OCI-LY7 (cell line): ENCODE data around the gene ANKRD42. TPM values are rescaled to one million over a fixed set of nuclear protein-coding genes. Genes with fewer than 3 reads are reported as not detected.

Experiments
- BruUV-seq: library from RNA; stranded (reverse); fragments of 400-500 nt; replicated peaks from 2 replicates; lab custom pipeline; 2021; lab: Mats Ljungman, UMichigan
- CTCF ChIA-PET: fragments of 300-600 bp; sonication (Branson Sonifier 250); formaldehyde crosslinking; loops from one replicate; lab custom pipeline; 2022; ENCODE audit warnings: antibody characterized with exemption; ENCODE audit not compliant: unreplicated experiment; lab: Charles Lee
- POLR2A ChIA-PET: fragments of 300-600 bp; sonication (Branson Sonifier 250); formaldehyde crosslinking; loops from one replicate; lab custom pipeline; 2022; ENCODE audit warnings: antibody characterized with exemption; lab: Charles Lee
- DNase-seq: peaks from one replicate; pipeline ENCODE4 v3.0.0-alpha.2; 2015; ENCODE audit warnings: low spot score
- H2AFZ ChIP-seq: fragments of 200-600 bp; sonication (generic), shearing (Covaris generic); 2 replicates; pipeline ENCODE4 v1.6.1; 2014; ENCODE audit warnings: mild to moderate bottlenecking, antibody characterized with exemption, low read length, moderate library complexity
- H3K27ac ChIP-seq: fragments of 200-600 bp; sonication (generic); 2 replicates; pipeline ENCODE4 v1.5.1; 2014; ENCODE audit warnings: mixed run types, low read depth, mild to moderate bottlenecking, moderate library complexity, low read length, inconsistent platforms; ENCODE audit not compliant: poor library complexity, severe bottlenecking
- H3K36me3 ChIP-seq: fragments of 200-600 bp; sonication (generic); 2 replicates; pipeline ENCODE4 v1.6.1; 2014; ENCODE audit warnings: mild to moderate bottlenecking, antibody characterized with exemption, low read length, moderate library complexity, mixed read lengths; ENCODE audit not compliant: insufficient read depth
- H3K4me1 ChIP-seq: fragments of 200-600 bp; sonication (generic); 2 replicates; pipeline ENCODE4 v1.5.1; 2014; ENCODE audit warnings: mild to moderate bottlenecking, low read length; ENCODE audit not compliant: insufficient read depth, poor library complexity, severe bottlenecking
- H3K4me2 ChIP-seq: fragments of 200-600 bp; sonication (generic); 2 replicates; pipeline ENCODE4 v1.6.1; 2014; ENCODE audit warnings: mild to moderate bottlenecking, low read length
- H3K4me3 ChIP-seq: fragments of 200-600 bp; sonication (generic); 2 replicates; pipeline ENCODE4 v1.5.1; 2014; ENCODE audit warnings: mild to moderate bottlenecking, low read depth, low read length; ENCODE audit not compliant: poor library complexity, severe bottlenecking
- H3K79me2 ChIP-seq: fragments of 200-600 bp; sonication (generic); 2 replicates; pipeline ENCODE4 v1.6.1; 2016; ENCODE audit warnings: low read depth, mild to moderate bottlenecking, low read length, moderate library complexity, mixed read lengths; ENCODE audit not compliant: insufficient read depth
- H3K9me2 ChIP-seq: fragments of 200-600 bp; sonication (generic); 2 replicates; pipeline ENCODE4 v1.6.1; 2016; ENCODE audit warnings: mild to moderate bottlenecking, low read length, mixed read lengths; ENCODE audit not compliant: insufficient read depth
- H3K9me3 ChIP-seq: fragments of 200-600 bp; sonication (generic); 2 replicates; pipeline ENCODE4 v1.6.1; 2014; ENCODE audit warnings: mild to moderate bottlenecking, mixed run types, low read length, mixed read lengths
- H4K20me1 ChIP-seq: fragments of 200-600 bp; sonication (generic); 2 replicates; pipeline ENCODE4 v1.6.1; 2014; ENCODE audit warnings: mild to moderate bottlenecking, antibody characterized with exemption, low read length, moderate library complexity, mixed read lengths; ENCODE audit not compliant: insufficient read depth
- CTCF ChIP-seq: fragments of 200-600 bp; sonication (generic); conservative IDR thresholded peaks from 2 replicates; pipeline ENCODE4 v1.5.1; 2014; ENCODE audit warnings: mild to moderate bottlenecking, antibody characterized with exemption, low read length, moderate library complexity, mixed read lengths
- EZH2phosphoT487 ChIP-seq: fragments of 200-600 bp; sonication (generic); IDR thresholded peaks from 2 replicates; pipeline ENCODE4 v1.6.1; 2018; ENCODE audit warnings: low read depth, borderline replicate concordance, mild to moderate bottlenecking, mixed run types, antibody characterized with exemption, low read length, moderate library complexity, mixed read lengths
- intact Hi-C: fragments of 100-400 bp; cut with micrococcal nuclease; formaldehyde crosslinking; loops from one replicate; pipeline ENCODE4 v1.10.0; 2022; ENCODE audit not compliant: unreplicated experiment
- total RNA-seq, 2 experiments: library from RNA; depleted of rRNA in 1 of 2; stranded (reverse); fragments of >200 nt in 1 of 2; shearing (Covaris generic) in 1 of 2; gene quantifications; 2 replicates each; pipeline ENCODE4 v1.2.3, GENCODE V29; 2014 to 2022

Gene ANKRD42
- total RNA-seq, 2 experiments from 2014 or later: 2.2 to 3.3 TPM

GRCh38 chr11:83249972-83250593 lies 56.6 kb downstream of the ANKRD42 start:
- peak; percentile 73 for DNase-seq
- POLR2A ChIA-PET: interaction anchor here (0.5 to 2.1 kb wide), 13 partner anchors 9 to 382 kb away, joined by 3 to 8 read pairs (median 4); partner anchors contain the start of genes DDIAS and PRCP
- no peak for TF ChIP-seq EZH2phosphoT487
- peak; percentile 96 for TF ChIP-seq CTCF

GRCh38 chr11:83252266-83252665 lies 58.8 kb downstream of the ANKRD42 start:
- intact Hi-C loops: loop anchor here (5.0 kb wide), 1 partner anchor 535 kb away; no protein-coding TSS in a partner anchor
- no peaks in the 10 kb centered on the region for H4K20me1 ChIP-seq
- no peaks in the 10 kb centered on the region for H3K79me2 ChIP-seq
- peaks cover 10% of the 10 kb centered on the region for H3K4me1 ChIP-seq
- H3K36me3 ChIP-seq: no peaks in the 10 kb centered on the region; the same call in 1 of the 2 replicates
- H3K27ac ChIP-seq: no peak overlapping the region
- no TSS peak for BruUV-seq
- ChIA-PET POLR2A (interaction anchor here (0.5 kb wide), 1 partner anchor 369 kb away, joined by 4 read pairs; no protein-coding TSS in a partner anchor), CTCF (interaction anchor here (0.5 kb wide), 1 partner anchor 29 kb away, joined by 3 read pairs; no protein-coding TSS in a partner anchor)
- no peak overlapping the region for H3K4me3 ChIP-seq
- H3K9me3 ChIP-seq: peaks cover 4% of the 10 kb centered on the region; the same call in 1 of the 2 replicates
- TF ChIP-seq CTCF: no peak
- TF ChIP-seq EZH2phosphoT487: no peak
- no peak for DNase-seq
- no peaks in the 10 kb centered on the region for H3K9me2 ChIP-seq
- no peak overlapping the region for H2AFZ ChIP-seq
- no peak overlapping the region for H3K4me2 ChIP-seq

More at GRCh38 chr11:83249972-83250593, 56.6 kb downstream of the ANKRD42 start:
- H3K4me3 ChIP-seq: no peak overlapping the region
- H3K4me2 ChIP-seq: no peak overlapping the region
- peaks cover 4% of the 10 kb centered on the region; the same call in 1 of the 2 replicates for H3K9me3 ChIP-seq
- no peak overlapping the region for H3K27ac ChIP-seq
- no peaks in the 10 kb centered on the region for H3K9me2 ChIP-seq
- CTCF ChIA-PET: interaction anchor here (1.1 to 1.5 kb wide), 5 partner anchors 15 to 383 kb away, joined by 3 to 6 read pairs (median 3); no protein-coding TSS in a partner anchor
- H3K79me2 ChIP-seq: no peaks in the 10 kb centered on the region
- BruUV-seq: no TSS peak
- H4K20me1 ChIP-seq: no peaks in the 10 kb centered on the region
- H3K4me1 ChIP-seq: peaks cover 10% of the 10 kb centered on the region
- no peaks in the 10 kb centered on the region; the same call in 1 of the 2 replicates for H3K36me3 ChIP-seq
- intact Hi-C loops: loop anchor here (1.0 to 10.0 kb wide), 5 partner anchors 163 to 565 kb away; no protein-coding TSS in a partner anchor
- H2AFZ ChIP-seq: no peak overlapping the region
